Astrocyte (in vitro differentiated cells and primary cell): Measurements from ENCODE around the gene SLC29A1. TPM values are rescaled to one million over a fixed set of nuclear protein-coding genes. Genes with fewer than 3 reads are reported as not detected.

Source experiments
- DNase-seq: peaks from one replicate; pipeline ENCODE4 v3.0.0-alpha.2; 2010; ENCODE audit warnings: low read depth
- FAIRE-seq: peaks from 2 replicates; lab custom pipeline; 2011; peaks lifted over from hg19 to GRCh38; lab: Jason Lieb, UNC
- H2AFZ ChIP-seq: 2 replicates; pipeline ENCODE4 v1.6.0; 2012; ENCODE audit warnings: low read depth, low read length, inconsistent platforms
- H3K27ac ChIP-seq: 2 replicates; pipeline ENCODE4 v1.5.1; 2011; ENCODE audit warnings: low read depth, low read length, inconsistent platforms
- H3K27me3 ChIP-seq: 2 replicates; pipeline ENCODE4 v1.6.0; 2011; ENCODE audit warnings: low read length, inconsistent platforms; ENCODE audit not compliant: insufficient read depth
- H3K36me3 ChIP-seq: 2 replicates; pipeline ENCODE4 v1.5.1; 2011; ENCODE audit warnings: low read length, inconsistent platforms; ENCODE audit not compliant: insufficient read depth
- H3K4me1 ChIP-seq: 2 replicates; pipeline ENCODE4 v1.5.1; 2011; ENCODE audit warnings: low read length, inconsistent platforms; ENCODE audit not compliant: insufficient read depth
- H3K4me2 ChIP-seq: 2 replicates; pipeline ENCODE4 v1.6.0; 2012; ENCODE audit warnings: low read length, inconsistent platforms
- H3K4me3 ChIP-seq: 2 replicates; pipeline ENCODE4 v1.5.1; 2011; ENCODE audit warnings: low read depth, mild to moderate bottlenecking, low read length, inconsistent platforms; ENCODE audit not compliant: insufficient read depth
- H3K79me2 ChIP-seq: 2 replicates; pipeline ENCODE4 v1.6.0; 2012; ENCODE audit warnings: mild to moderate bottlenecking, low read length, inconsistent platforms; ENCODE audit not compliant: insufficient read depth
- H3K9ac ChIP-seq: 2 replicates; pipeline ENCODE4 v1.6.0; 2012; ENCODE audit warnings: mild to moderate bottlenecking, low read length, inconsistent platforms
- H3K9me3 ChIP-seq: 2 replicates; pipeline ENCODE4 v1.5.1; 2012; ENCODE audit warnings: low read depth, mild to moderate bottlenecking, low read length, inconsistent platforms; ENCODE audit not compliant: insufficient read depth
- H4K20me1 ChIP-seq: 2 replicates; pipeline ENCODE4 v1.6.0; 2012; ENCODE audit warnings: low read length, inconsistent platforms; ENCODE audit not compliant: insufficient read depth
- H3K27ac Mint-ChIP-seq: one replicate; pipeline ENCODE4 v1.8.0; 2021; ENCODE audit warnings: mild to moderate bottlenecking, mixed read lengths; ENCODE audit not compliant: unreplicated experiment
- H3K27me3 Mint-ChIP-seq: one replicate; pipeline ENCODE4 v1.8.0; 2021; ENCODE audit warnings: low read depth, mixed read lengths; ENCODE audit not compliant: unreplicated experiment
- H3K36me3 Mint-ChIP-seq: one replicate; pipeline ENCODE4 v1.8.0; 2021; ENCODE audit warnings: low read depth, mixed read lengths; ENCODE audit not compliant: unreplicated experiment
- H3K4me1 Mint-ChIP-seq: one replicate; pipeline ENCODE4 v1.8.0; 2021; ENCODE audit warnings: low read depth, mixed read lengths; ENCODE audit not compliant: unreplicated experiment
- H3K4me3 Mint-ChIP-seq: one replicate; pipeline ENCODE4 v1.8.0; 2021; ENCODE audit warnings: mild to moderate bottlenecking, moderate library complexity, mixed read lengths; ENCODE audit not compliant: unreplicated experiment
- H3K9me3 Mint-ChIP-seq: one replicate; pipeline ENCODE4 v1.8.0; 2021; ENCODE audit warnings: mild to moderate bottlenecking, mixed read lengths; ENCODE audit not compliant: unreplicated experiment
- EZH2 ChIP-seq: IDR thresholded peaks from 2 replicates; pipeline ENCODE4 v1.6.1; 2012; ENCODE audit warnings: mild to moderate bottlenecking, low read length, inconsistent platforms; ENCODE audit not compliant: insufficient read depth
- total RNA-seq: library from RNA; stranded (reverse); gene quantifications from 2 replicates; pipeline ENCODE4 v1.2.1, GENCODE V29; 2021
- TF ChIP-seq, protein P1 (sequence below): IDR thresholded peaks from 2 replicates; pipeline ENCODE4 v1.5.1; 2011; ENCODE audit warnings: low read depth, mild to moderate bottlenecking, inconsistent platforms, low read length, moderate library complexity; ENCODE audit not compliant: insufficient read depth

The SLC29A1 gene
- total RNA-seq, 1 donor from 2014 or later, result 15.3 TPM

DNA sequence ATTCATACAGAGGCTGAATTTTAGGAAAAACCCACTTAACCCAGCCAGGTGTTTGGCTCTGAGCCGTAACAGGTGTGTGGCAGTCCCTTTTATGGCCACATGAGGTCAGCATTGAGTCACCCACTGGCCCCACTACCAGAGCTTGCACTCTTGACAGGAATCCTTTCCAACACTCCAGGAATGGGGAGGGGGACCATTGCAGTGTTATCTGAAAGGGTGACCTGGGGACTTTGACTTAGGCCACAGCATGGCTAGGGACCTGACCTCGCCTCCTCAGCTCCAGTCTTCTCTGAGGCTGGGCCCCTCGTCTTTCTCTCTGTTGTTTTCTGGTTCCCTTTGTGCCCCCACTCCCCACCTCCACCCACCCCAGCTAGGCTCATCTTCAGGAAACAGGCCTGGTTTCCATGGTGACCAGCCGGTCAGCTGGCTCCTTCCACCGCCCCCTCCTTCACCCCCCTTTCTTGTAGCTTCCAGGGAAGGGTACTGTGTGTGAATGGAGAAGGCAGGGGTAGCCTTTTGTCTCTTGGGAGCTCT lies 44.8 kb downstream of the SLC29A1 start:
- Mint-ChIP-seq H3K27me3 (peaks cover 45% of the 10 kb centered on the region), H3K27ac (no peak overlapping the region), H3K9me3 (no peaks in the 10 kb centered on the region), H3K4me3 (no peak overlapping the region), H3K36me3 (no peaks in the 10 kb centered on the region), H3K4me1 (peaks cover 14% of the 10 kb centered on the region)
- TF ChIP-seq, protein P1, sequence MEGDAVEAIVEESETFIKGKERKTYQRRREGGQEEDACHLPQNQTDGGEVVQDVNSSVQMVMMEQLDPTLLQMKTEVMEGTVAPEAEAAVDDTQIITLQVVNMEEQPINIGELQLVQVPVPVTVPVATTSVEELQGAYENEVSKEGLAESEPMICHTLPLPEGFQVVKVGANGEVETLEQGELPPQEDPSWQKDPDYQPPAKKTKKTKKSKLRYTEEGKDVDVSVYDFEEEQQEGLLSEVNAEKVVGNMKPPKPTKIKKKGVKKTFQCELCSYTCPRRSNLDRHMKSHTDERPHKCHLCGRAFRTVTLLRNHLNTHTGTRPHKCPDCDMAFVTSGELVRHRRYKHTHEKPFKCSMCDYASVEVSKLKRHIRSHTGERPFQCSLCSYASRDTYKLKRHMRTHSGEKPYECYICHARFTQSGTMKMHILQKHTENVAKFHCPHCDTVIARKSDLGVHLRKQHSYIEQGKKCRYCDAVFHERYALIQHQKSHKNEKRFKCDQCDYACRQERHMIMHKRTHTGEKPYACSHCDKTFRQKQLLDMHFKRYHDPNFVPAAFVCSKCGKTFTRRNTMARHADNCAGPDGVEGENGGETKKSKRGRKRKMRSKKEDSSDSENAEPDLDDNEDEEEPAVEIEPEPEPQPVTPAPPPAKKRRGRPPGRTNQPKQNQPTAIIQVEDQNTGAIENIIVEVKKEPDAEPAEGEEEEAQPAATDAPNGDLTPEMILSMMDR, result peak; percentile 96
- no peak for TF ChIP-seq EZH2
- Histone ChIP-seq H3K9me3 (no peaks in the 10 kb centered on the region), H3K36me3 (no peaks in the 10 kb centered on the region), H3K27ac (no peak overlapping the region), H4K20me1 (peaks cover 22% of the 10 kb centered on the region), H2AFZ (no peak overlapping the region), H3K79me2 (peaks cover 13% of the 10 kb centered on the region), H3K4me1 (peaks cover 17% of the 10 kb centered on the region), H3K4me2 (no peak overlapping the region), H3K4me3 (no peak overlapping the region), H3K27me3 (peaks cover 40% of the 10 kb centered on the region), H3K9ac (no peak overlapping the region)
- no peak for DNase-seq
- FAIRE-seq, result no peak

GRCh38 chr6:44269178-44269920 lies 46.0 kb downstream of the SLC29A1 start:
- H3K27ac Mint-ChIP-seq, result no peak overlapping the region
- Histone ChIP-seq H3K79me2 (peaks cover 5% of the 10 kb centered on the region), H3K4me2 (no peak overlapping the region), H3K4me3 (no peak overlapping the region), H3K27ac (no peak overlapping the region), H2AFZ (no peak overlapping the region), H3K9me3 (no peaks in the 10 kb centered on the region), H3K9ac (no peak overlapping the region), H3K27me3 (peaks cover 40% of the 10 kb centered on the region), H3K4me1 (peaks cover 5% of the 10 kb centered on the region), H3K36me3 (no peaks in the 10 kb centered on the region), H4K20me1 (peaks cover 12% of the 10 kb centered on the region)
- no peaks in the 10 kb centered on the region for H3K9me3 Mint-ChIP-seq
- H3K4me3 Mint-ChIP-seq, result peak overlapping the region; percentile 78
- no peaks in the 10 kb centered on the region for H3K36me3 Mint-ChIP-seq
- TF ChIP-seq, protein P1, result no peak
- H3K27me3 Mint-ChIP-seq, result peaks cover 53% of the 10 kb centered on the region
- H3K4me1 Mint-ChIP-seq, result peaks cover 4% of the 10 kb centered on the region
- FAIRE-seq (no peak), DNase-seq (no peak)
